Panc1 (cell line): Measurements from ENCODE around the gene PACC1.

Source experiments
- POLR2AphosphoS5 ChIP-seq: IDR thresholded peaks from 2 replicates; pipeline ENCODE4 v1.6.1; 2012; ENCODE audit warnings: mild to moderate bottlenecking, low read depth, low read length, moderate library complexity
- TCF7L2 ChIP-seq: IDR thresholded peaks from 2 replicates; pipeline ENCODE4 v1.6.1; 2011; ENCODE audit warnings: mild to moderate bottlenecking, low read depth, low read length, inconsistent platforms
- TF ChIP-seq, protein P1 (sequence below): fragments of 450-650 bp; IDR thresholded peaks from 2 replicates; pipeline ENCODE4 v1.5.1; 2017; ENCODE audit warnings: mild to moderate bottlenecking
- TF ChIP-seq, protein P2 (sequence below), 2 experiments: IDR thresholded peaks; 2 replicates each; pipeline ENCODE4 v1.6.1; 2011 to 2012; ENCODE audit warnings: low read depth in 2 of 2, control low read depth in 1 of 2, low read length in 1 of 2, mild to moderate bottlenecking in 1 of 2, moderate library complexity in 1 of 2; ENCODE audit not compliant: insufficient read depth in 1 of 2

DNA sequence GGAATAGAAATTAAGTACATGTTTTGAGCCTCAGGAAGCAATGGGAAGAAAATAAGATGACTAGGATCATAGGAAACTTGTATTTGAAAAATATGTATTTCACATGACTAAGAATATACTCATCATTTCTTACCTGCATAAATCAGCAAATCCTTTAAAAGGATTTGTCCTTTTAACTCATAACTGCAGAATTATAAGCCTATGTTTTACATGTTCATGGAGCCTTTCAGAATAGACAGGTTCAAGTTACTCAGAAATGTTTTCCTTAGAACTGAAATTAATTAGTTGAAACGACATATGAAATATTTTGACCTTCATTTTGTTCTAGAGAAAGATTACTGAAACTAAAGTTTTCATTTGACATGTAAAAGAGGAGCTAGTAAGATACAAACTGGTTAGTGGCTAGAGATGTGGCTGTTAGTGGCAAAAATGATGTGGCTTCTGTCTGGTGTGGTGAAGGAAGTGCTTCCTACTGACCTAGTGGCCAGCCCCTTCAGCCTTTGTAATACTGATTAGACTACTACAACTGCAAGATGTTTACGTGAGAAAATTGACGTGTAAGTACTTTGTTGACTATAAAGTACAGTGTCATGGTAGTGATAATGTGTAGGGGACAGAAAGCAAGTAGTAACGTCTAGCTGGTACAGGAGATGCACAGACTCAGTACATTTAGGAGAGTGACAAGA, 54.7 kb downstream of the PACC1 start:
- TF ChIP-seq, protein P1, sequence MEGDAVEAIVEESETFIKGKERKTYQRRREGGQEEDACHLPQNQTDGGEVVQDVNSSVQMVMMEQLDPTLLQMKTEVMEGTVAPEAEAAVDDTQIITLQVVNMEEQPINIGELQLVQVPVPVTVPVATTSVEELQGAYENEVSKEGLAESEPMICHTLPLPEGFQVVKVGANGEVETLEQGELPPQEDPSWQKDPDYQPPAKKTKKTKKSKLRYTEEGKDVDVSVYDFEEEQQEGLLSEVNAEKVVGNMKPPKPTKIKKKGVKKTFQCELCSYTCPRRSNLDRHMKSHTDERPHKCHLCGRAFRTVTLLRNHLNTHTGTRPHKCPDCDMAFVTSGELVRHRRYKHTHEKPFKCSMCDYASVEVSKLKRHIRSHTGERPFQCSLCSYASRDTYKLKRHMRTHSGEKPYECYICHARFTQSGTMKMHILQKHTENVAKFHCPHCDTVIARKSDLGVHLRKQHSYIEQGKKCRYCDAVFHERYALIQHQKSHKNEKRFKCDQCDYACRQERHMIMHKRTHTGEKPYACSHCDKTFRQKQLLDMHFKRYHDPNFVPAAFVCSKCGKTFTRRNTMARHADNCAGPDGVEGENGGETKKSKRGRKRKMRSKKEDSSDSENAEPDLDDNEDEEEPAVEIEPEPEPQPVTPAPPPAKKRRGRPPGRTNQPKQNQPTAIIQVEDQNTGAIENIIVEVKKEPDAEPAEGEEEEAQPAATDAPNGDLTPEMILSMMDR = no peak
- no peak for TF ChIP-seq POLR2AphosphoS5
- TF ChIP-seq, protein P2, sequence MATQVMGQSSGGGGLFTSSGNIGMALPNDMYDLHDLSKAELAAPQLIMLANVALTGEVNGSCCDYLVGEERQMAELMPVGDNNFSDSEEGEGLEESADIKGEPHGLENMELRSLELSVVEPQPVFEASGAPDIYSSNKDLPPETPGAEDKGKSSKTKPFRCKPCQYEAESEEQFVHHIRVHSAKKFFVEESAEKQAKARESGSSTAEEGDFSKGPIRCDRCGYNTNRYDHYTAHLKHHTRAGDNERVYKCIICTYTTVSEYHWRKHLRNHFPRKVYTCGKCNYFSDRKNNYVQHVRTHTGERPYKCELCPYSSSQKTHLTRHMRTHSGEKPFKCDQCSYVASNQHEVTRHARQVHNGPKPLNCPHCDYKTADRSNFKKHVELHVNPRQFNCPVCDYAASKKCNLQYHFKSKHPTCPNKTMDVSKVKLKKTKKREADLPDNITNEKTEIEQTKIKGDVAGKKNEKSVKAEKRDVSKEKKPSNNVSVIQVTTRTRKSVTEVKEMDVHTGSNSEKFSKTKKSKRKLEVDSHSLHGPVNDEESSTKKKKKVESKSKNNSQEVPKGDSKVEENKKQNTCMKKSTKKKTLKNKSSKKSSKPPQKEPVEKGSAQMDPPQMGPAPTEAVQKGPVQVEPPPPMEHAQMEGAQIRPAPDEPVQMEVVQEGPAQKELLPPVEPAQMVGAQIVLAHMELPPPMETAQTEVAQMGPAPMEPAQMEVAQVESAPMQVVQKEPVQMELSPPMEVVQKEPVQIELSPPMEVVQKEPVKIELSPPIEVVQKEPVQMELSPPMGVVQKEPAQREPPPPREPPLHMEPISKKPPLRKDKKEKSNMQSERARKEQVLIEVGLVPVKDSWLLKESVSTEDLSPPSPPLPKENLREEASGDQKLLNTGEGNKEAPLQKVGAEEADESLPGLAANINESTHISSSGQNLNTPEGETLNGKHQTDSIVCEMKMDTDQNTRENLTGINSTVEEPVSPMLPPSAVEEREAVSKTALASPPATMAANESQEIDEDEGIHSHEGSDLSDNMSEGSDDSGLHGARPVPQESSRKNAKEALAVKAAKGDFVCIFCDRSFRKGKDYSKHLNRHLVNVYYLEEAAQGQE (IDR thresholded peaks at IDR 0.05; ENCODE audit: insufficient read depth in 1 of 2, low read depth in 2 of 2, low read length in 1 of 2) = no peak
- TF ChIP-seq TCF7L2 = no peak
